HEK293 (cell line): ENCODE results near the gene HOTAIR.

Source experiments
- CTCF ChIP-seq: fragments of 450-650 bp; formaldehyde crosslinking; IDR thresholded peaks from 2 replicates; pipeline ENCODE4 v1.5.1; 2016; ENCODE audit warnings: missing biosample characterization, missing genetic modification characterization
- ZNF10 ChIP-seq: fragments of 450-650 bp; formaldehyde crosslinking; IDR thresholded peaks from 2 replicates; pipeline ENCODE4 v1.5.1; 2017; ENCODE audit warnings: missing biosample characterization, missing genetic modification characterization
- ZNF121 ChIP-seq: fragments of 450-650 bp; formaldehyde crosslinking; IDR thresholded peaks from 2 replicates; pipeline ENCODE4 v1.5.1; 2016; ENCODE audit warnings: missing biosample characterization, missing genetic modification characterization
- ZNF292 ChIP-seq: fragments of 450-650 bp; formaldehyde crosslinking; IDR thresholded peaks from 2 replicates; pipeline ENCODE4 v1.5.1; 2016; ENCODE audit warnings: low read depth, missing biosample characterization, missing genetic modification characterization, borderline replicate concordance
- ZNF514 ChIP-seq: fragments of 450-650 bp; formaldehyde crosslinking; IDR thresholded peaks from 2 replicates; pipeline ENCODE4 v1.5.1; 2016; ENCODE audit warnings: missing biosample characterization, missing genetic modification characterization

GRCh38 chr12:53954694-53955035, 20.1 kb downstream of the HOTAIR start, which contains the start of gene HOXC12:
- TF ChIP-seq ZNF10 (tag by site-specific recombination) (no peak), CTCF (no peak), ZNF121 (tag by site-specific recombination) (no peak), ZNF292 (tag by site-specific recombination) (no peak), ZNF514 (tag by site-specific recombination) (no peak)
